C4-2B (cell line): Measurements from ENCODE around the gene RCAN1.

Source experiments
- H3K27ac ChIP-seq: fragments of 450-650 bp; 2 replicates; pipeline ENCODE4 v1.5.1; 2017
- CTCF ChIP-seq: fragments of 450-650 bp; conservative IDR thresholded peaks from 2 replicates; pipeline ENCODE4 v1.5.1; 2017; ENCODE audit warnings: mild to moderate bottlenecking
- ZFX ChIP-seq: fragments of 450-650 bp; IDR thresholded peaks from 2 replicates; pipeline ENCODE4 v1.6.1; 2017

Gene RCAN1

DNA sequence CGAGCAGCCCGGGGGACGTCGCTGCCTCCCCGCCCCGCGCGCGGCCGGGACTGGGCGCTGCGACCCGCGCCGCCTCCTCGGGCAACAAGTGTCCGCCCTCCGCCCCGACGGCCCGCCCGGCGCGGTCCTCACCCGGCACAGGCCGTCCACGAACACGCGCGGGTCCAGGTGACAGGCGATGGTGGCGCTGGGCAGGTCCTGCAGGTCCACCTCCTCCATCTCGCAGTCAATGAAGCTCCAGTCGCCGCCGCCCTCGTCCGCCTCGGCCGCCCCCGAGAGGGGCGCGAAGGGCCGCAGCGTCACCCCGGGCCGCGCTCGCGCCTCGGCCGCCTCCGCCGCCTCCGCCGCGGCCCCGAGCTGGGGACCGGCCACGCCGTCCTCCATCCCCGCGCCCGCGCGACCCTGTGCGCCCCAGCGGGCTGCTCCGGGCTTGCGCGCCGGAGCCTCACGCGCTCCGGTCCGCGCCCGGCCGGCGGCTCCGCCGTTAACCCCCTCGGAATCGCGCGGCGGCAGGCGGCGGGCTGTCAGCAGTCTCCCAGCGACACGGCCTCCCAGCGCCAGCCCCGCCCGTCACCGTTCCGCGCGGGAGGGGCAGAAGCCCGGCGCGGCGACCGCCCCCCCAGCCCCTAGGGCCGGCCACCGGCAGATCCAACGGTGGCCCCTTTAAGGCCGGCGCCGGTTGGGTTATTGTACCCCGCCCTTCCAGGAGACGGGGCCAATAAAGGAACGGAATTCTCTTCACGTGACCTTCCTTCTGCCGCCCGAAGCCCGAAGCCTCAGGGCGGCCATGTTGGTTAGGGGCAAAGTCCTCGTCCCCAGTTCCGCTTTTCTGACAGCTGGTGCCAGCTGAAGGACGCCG is at the start of gene RCAN1:
RCAN1 (minus strand) TSS at position 486 of the 859 bp plus-strand sequence; CDS start at position 384, 102 bp downstream.
- TF ChIP-seq CTCF (no peak), ZFX (peak; percentile 66)
- peak within 1 kb of the TSS; percentile 60 for H3K27ac ChIP-seq

GRCh38 chr21:34661848-34662247 is 46.9 kb upstream of the RCAN1 start:
- H3K27ac ChIP-seq = no peak overlapping the region
- no peak for TF ChIP-seq CTCF
- no peak for TF ChIP-seq ZFX

GRCh38 chr21:34653522-34653921 is 38.6 kb upstream of the RCAN1 start:
- H3K27ac ChIP-seq = no peak overlapping the region
- TF ChIP-seq CTCF (no peak), ZFX (no peak)

DNA sequence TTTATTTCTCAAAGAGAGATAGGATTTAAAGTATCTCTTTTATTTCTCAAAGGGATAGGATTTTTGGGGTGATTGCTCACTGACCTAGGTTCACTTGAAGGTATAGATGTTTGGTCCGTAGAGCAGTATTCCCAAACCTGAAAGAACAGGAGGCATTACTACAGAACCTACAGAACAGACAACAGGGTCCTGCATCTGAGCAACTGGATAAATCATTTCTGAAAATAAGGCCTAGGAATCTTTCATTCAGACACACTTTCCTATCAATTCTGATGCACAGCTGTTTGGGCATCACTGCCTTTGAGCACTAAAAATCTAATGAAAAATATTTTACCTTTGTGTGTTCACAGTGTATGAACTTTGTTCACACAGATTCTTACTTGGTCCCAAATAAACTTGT is 36.7 kb upstream of the RCAN1 start:
- H3K27ac ChIP-seq = no peak overlapping the region
- TF ChIP-seq CTCF (no peak), ZFX (no peak)

- TF ChIP-seq ZFX (no peak), CTCF (no peak)
- H3K27ac ChIP-seq = no peak overlapping the region
These were observed 36.0 kb upstream of the RCAN1 start for GRCh38 chr21:34650861-34651431.

- TF ChIP-seq ZFX = no peak
- TF ChIP-seq CTCF = no peak
- H3K27ac ChIP-seq = no peak overlapping the region
These were observed 34.5 kb upstream of the RCAN1 start for GRCh38 chr21:34649400-34649799.

GRCh38 chr21:34648739-34649297 is 33.9 kb upstream of the RCAN1 start:
- TF ChIP-seq ZFX (no peak), CTCF (no peak)
- H3K27ac ChIP-seq = no peak overlapping the region
